ENCODE data around the gene RIIAD1. TPM values are rescaled to one million over a fixed set of nuclear protein-coding genes. Genes with fewer than 3 reads are reported as not detected.
A peak's percentile ranks its signal among the peaks of the same experiment; 100 is the strongest.

The RIIAD1 gene
- total and polyA plus RNA-seq, 7 donors, result 0.39 to 11.4 TPM; not detected in 5

DNA sequence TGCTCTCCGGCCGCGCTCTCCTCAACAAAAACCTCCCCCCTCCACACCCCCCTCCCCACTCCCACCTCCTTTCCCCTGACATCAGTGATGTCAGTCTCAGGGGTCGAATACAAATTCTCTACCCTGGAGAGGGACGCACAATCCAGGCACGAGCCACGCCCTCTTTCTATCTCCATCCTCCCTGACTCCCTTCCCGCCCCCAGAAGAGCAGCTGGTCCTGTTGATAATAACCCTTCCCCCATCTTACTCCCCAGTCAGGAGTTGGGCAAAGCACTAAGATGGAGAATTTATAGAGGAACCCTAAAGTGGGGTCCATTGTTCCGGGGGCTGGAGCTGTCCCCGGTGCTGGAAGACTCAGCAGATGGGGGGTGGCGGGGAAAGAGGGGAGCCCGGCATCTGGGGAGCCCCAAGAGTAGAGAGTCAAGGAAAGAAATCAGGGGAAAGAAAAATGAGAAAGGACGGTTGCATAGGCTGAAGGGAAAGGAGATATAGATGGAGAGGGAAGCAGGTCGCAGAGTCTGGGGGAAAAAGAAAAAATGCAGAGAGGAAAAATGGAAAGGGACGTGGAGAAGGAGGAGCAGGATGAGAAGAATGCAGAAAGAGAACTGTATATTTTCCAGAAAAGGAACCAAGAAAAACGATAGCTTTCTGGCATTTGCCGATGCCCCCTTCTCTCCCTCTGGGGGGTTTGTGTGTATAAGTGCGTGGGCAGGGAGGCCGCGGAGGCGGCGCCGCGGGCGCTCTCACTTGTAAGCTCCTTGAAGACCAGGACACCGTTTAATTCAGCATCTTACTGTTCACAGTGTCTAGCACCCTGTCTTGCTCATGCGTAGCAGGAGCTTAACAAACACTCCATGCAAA lies 4.3 kb upstream of the RIIAD1 start, which contains the start of gene CELF3:
Gene CELF3, minus strand, starts transcription at position 33 of the 861 bp plus-strand sequence. CDS start 783 bp downstream, outside the sequence.
- peaks cover 11 to 35% (median 16%) of the 10 kb centered on the region in 3 donors for H3K27me3 ChIP-seq
- peaks cover 0 to 41% (median 34%) of the 10 kb centered on the region in 4 donors for H3K4me1 ChIP-seq
- H3K9me3 ChIP-seq, result no peaks in the 10 kb centered on the region
- no peak for DNase-seq
- 17 to 37% methylated on average over 27 of the region's 27 CpGs for whole genome bisulfite sequencing, 2 donors
- no peak within 1 kb of the TSS for H3K27ac ChIP-seq
- TF ChIP-seq, protein P1, sequence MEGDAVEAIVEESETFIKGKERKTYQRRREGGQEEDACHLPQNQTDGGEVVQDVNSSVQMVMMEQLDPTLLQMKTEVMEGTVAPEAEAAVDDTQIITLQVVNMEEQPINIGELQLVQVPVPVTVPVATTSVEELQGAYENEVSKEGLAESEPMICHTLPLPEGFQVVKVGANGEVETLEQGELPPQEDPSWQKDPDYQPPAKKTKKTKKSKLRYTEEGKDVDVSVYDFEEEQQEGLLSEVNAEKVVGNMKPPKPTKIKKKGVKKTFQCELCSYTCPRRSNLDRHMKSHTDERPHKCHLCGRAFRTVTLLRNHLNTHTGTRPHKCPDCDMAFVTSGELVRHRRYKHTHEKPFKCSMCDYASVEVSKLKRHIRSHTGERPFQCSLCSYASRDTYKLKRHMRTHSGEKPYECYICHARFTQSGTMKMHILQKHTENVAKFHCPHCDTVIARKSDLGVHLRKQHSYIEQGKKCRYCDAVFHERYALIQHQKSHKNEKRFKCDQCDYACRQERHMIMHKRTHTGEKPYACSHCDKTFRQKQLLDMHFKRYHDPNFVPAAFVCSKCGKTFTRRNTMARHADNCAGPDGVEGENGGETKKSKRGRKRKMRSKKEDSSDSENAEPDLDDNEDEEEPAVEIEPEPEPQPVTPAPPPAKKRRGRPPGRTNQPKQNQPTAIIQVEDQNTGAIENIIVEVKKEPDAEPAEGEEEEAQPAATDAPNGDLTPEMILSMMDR (IDR thresholded peaks at IDR 0.05), result no peak
- TF ChIP-seq POLR2AphosphoS5 (IDR thresholded peaks at IDR 0.05) (no peak), EP300 (IDR thresholded peaks at IDR 0.05) (no peak), POLR2A (IDR thresholded peaks at IDR 0.05) (no peak)
- no peaks in the 10 kb centered on the region for H3K36me3 ChIP-seq
- intact Hi-C loops (cut with DNase I), result no loop called here
- no peak within 1 kb of the TSS for H3K4me3 ChIP-seq

DNA sequence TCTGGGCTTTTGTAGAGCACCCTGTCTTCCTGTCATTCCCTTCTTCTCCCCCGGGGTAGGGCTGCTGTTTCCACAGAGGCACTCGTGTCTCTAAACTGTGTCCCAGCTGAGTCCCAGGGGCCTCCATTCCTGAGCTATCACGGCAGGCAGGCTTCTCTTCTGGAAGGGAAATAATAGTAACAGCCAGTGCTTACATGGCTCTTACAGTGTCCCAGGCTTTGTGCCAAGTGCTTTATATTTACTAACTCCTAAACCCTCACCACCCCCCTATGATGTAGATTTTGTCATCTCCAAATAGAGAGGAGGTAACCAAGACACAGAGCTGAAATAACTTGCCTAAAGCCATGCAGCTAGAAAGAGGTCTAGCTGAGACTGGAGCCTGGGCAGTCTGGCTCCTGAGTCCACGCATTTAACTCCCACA lies 3.3 kb upstream of the RIIAD1 start:
- H3K9me3 ChIP-seq, result no peaks in the 10 kb centered on the region
- H3K27me3 ChIP-seq, result peaks cover 11 to 35% (median 16%) of the 10 kb centered on the region in 3 donors
- intact Hi-C loops (cut with DNase I), result no loop called here
- WGBS, 2 donors, result 49 to 62% methylated on average over 4 of the region's 4 CpGs
- H3K36me3 ChIP-seq, result no peaks in the 10 kb centered on the region
- TF ChIP-seq, protein P1 (IDR thresholded peaks at IDR 0.05), result no peak
- TF ChIP-seq EP300 (IDR thresholded peaks at IDR 0.05) (no peak), POLR2A (IDR thresholded peaks at IDR 0.05) (no peak), POLR2AphosphoS5 (IDR thresholded peaks at IDR 0.05) (no peak)
- H3K4me1 ChIP-seq, result peaks cover 0 to 42% (median 34%) of the 10 kb centered on the region in 4 donors
- no peak overlapping the region for H3K4me3 ChIP-seq
- DNase-seq, result no peak
- H3K27ac ChIP-seq, result no peak overlapping the region

DNA sequence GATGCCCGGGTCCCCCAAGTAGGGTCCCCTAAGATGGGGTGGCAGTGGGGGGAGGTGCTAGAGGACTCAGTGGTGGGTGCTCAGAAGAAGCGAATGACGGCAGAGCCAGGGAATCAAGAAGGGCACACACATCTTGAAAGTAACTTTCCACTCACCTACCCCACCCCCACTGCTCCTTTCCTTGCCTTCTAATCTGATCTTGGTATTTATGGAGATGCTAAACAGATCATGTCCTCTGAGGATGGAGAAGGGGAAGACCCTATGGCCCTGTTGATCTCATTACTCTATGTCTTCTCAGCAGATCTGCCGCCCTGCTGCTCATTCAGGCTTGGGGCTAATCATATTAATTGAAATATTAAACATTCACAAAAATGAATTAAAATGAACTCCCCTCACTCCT lies 2.7 kb upstream of the RIIAD1 start:
- Histone ChIP-seq H3K27ac (no peak overlapping the region), H3K9me3 (no peaks in the 10 kb centered on the region), H3K36me3 (no peaks in the 10 kb centered on the region), H3K4me3 (no peak overlapping the region), H3K27me3 (peaks cover 11 to 35% (median 16%) of the 10 kb centered on the region in 3 donors), H3K4me1 (peaks cover 0 to 42% (median 34%) of the 10 kb centered on the region in 4 donors)
- intact Hi-C loops (cut with DNase I), result no loop called here
- no peak for DNase-seq
- TF ChIP-seq EP300 (IDR thresholded peaks at IDR 0.05) (no peak), POLR2AphosphoS5 (IDR thresholded peaks at IDR 0.05) (no peak), POLR2A (IDR thresholded peaks at IDR 0.05) (no peak)
- TF ChIP-seq, protein P1 (IDR thresholded peaks at IDR 0.05), result no peak
- 86 to 93% methylated on average over 4 of the region's 4 CpGs for WGBS, 2 donors

DNA sequence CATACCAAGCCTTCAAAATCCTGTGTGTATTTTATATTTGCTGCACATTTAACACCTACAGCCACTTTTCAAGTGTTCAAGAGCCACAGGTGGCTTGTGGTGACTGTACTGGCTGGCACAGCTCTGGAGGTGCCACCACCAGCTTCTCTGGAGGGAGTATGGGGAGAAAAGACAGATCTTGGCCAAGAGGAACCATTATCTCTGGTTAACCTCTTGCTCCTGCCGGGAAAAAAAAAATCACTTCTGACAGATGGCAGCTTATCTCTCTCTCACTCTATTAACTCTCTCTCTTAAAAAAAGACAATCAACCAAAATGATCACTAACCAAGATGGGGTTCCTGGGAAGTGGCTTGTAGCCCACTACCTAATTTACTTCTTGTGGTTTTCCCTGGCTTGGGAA lies 1.2 kb upstream of the RIIAD1 start:
- Histone ChIP-seq H3K36me3 (no peaks in the 10 kb centered on the region), H3K27me3 (peaks cover 11 to 27% (median 16%) of the 10 kb centered on the region in 3 donors), H3K4me3 (peak overlapping the region in 3 of 4 donors; percentile 49 to 59 (median 56)), H3K27ac (peak overlapping the region; percentile 79 to 88 (median 86)), H3K9me3 (no peaks in the 10 kb centered on the region), H3K4me1 (peaks cover 0 to 42% (median 34%) of the 10 kb centered on the region in 4 donors)
- no peak for DNase-seq
- 21 to 38% methylated on average over 1 of the region's 1 CpG for WGBS, 2 donors
- TF ChIP-seq POLR2A (IDR thresholded peaks at IDR 0.05) (no peak), POLR2AphosphoS5 (IDR thresholded peaks at IDR 0.05) (no peak), EP300 (IDR thresholded peaks at IDR 0.05) (no peak)
- TF ChIP-seq, protein P1 (IDR thresholded peaks at IDR 0.05), result no peak
- intact Hi-C loops (cut with DNase I), result no loop called here

Measured in sigmoid colon (tissue), 7 donors.